Activated naive CD4-positive, alpha-beta T cell treated with anti-CD3 and anti-CD28 coated beads, Interleukin-2, amount 50 U/mL, for 72 hours (primary cell): Measurements from ENCODE around the gene CMC2. TPM values are rescaled to one million over a fixed set of nuclear protein-coding genes. Genes with fewer than 3 reads are reported as not detected.
A peak's percentile ranks its signal among the peaks of the same experiment; 100 is the strongest.

Experiments
- ATAC-seq, 2 donors: fragments of 150-1000 bp; cut with Tn5 transposase; 2 replicates each; pipeline ENCODE4 v1.10.0; 2021; ENCODE audit warnings: mild to moderate bottlenecking in 2 of 2, moderate library complexity in 2 of 2
- DNase-seq, 2 donors: peaks; one replicate each; pipeline ENCODE4 v3.0.0; 2021 to 2022; ENCODE audit warnings: low spot score in 2 of 2
- H3K27ac Mint-ChIP-seq, 2 donors: one replicate each; pipeline ENCODE4 v1.8.0; 2022; ENCODE audit warnings: mild to moderate bottlenecking in 2 of 2, mixed read lengths in 2 of 2
- H3K36me3 Mint-ChIP-seq, 2 donors: one replicate each; pipeline ENCODE4 v1.8.0; 2022; ENCODE audit warnings: mixed read lengths in 2 of 2
- H3K9me3 Mint-ChIP-seq, 2 donors: one replicate each; pipeline ENCODE4 v1.8.0; 2022; ENCODE audit warnings: mixed read lengths in 2 of 2
- total RNA-seq, 2 donors: library from RNA; stranded (reverse); gene quantifications; one replicate each; pipeline ENCODE4 v1.2.3, GENCODE V29; 2022

CMC2 gene
- total RNA-seq, 2 donors from 2014 or later = 107 to 144 TPM

DNA sequence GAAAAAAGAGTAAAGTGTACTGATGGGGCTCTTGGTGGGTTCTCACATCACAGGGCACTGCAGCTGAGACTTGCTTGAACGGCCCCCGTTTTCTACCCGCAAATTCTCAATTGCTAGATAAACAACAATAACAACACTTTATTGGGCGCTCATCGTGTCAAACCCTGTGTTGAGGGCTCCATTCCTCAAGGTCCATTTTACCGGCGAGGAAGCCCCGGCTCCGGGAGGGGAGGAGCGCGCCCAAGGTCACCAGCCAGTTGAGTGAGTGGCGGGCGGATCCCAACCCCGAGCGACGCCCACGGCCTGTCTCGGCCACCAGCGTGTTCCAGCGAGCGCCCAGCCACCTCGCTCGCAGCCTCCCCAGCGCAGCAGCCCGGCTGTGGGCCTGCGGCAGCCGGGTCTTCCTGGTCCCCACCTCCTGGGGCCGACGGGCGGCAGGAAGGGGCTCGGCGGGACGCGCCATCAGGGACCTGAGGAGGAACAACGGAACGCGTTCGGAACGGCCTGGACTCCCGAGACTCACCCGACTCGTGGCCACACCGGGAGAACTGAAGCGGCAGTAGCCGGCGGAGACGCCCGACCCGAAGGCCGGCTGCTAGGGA lies 373 bp downstream of the CMC2 start:
- peaks cover 20 to 61% of the 10 kb centered on the region in 2 donors for H3K36me3 Mint-ChIP-seq

DNA sequence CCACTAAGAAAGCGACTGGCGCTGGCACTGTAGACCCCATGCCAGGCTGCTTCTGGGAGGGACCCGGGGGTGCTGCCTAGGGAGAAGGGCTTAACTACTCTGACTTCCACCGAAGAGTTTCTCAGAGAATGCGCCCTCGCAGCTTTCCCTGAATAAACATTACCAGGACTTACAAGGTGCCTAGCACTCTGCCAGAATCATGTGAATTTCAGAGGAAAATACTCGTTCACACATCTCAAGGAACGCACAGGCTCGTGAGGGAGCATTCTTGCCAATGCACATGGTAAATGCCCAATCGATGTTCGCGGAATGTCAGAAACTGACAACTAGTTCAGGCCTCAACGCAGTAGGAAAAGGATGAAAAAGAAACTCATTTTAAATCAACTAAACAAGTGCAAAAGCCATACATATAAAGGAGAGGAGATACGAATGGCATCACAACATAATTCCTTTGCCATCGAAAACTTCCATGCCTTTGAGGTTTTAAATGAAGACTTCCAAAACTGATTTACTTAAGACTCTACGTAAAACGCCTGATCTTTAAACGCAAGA lies 999 bp downstream of the CMC2 start:
- DNase-seq (no peak), ATAC-seq (no peak)
- H3K9me3 Mint-ChIP-seq = no peaks in the 10 kb centered on the region
- peaks cover 14 to 56% of the 10 kb centered on the region in 2 donors for H3K36me3 Mint-ChIP-seq
- peak overlapping the region; percentile 96 to 99 for H3K27ac Mint-ChIP-seq

More for the DNA sequence above, 373 bp downstream of the CMC2 start:
- peak overlapping the region; percentile 96 to 99 for H3K27ac Mint-ChIP-seq
- ATAC-seq (peak; percentile 43 to 52), DNase-seq (peak in 1 of 2 donors; percentile 77)
- H3K9me3 Mint-ChIP-seq = no peaks in the 10 kb centered on the region

DNA sequence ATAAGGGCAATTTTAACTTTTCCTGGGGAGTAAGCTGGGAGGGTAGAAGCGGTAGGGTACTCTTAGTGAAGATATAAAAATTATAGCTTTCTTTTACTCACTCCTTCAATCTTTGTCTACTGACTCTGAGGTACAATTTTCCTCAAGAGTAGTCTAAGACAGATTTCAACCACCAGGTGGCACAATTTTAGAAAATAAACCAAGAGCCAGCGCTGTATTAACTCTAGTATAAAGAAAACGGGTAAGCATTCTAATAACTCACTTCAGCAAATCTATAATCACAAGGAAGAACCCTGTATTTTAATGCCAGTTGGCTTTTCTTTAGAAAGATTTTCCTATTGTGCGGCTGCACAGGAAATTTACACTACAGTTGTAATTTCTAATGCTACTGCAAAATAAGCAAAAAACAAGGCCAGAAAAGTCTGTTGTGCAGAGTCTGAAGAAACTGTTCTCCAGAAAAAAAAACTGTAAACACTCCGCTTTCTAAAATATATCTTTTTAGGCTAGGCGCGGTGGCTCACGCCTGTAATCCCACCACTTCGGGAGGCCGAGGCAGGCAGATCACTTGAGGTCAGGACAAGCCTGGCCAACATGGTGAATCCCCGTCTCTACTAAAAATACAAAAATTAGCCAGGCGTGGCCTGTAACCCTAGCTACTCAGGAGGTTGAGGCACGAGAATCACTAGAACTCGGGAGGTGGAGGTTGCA lies 1.9 kb downstream of the CMC2 start:
- no peaks in the 10 kb centered on the region for H3K9me3 Mint-ChIP-seq
- DNase-seq (peak in 1 of 2 donors; percentile 50), ATAC-seq (no peak)
- peaks cover 14 to 61% of the 10 kb centered on the region in 2 donors for H3K36me3 Mint-ChIP-seq
- H3K27ac Mint-ChIP-seq = peak overlapping the region; percentile 92 to 93

DNA sequence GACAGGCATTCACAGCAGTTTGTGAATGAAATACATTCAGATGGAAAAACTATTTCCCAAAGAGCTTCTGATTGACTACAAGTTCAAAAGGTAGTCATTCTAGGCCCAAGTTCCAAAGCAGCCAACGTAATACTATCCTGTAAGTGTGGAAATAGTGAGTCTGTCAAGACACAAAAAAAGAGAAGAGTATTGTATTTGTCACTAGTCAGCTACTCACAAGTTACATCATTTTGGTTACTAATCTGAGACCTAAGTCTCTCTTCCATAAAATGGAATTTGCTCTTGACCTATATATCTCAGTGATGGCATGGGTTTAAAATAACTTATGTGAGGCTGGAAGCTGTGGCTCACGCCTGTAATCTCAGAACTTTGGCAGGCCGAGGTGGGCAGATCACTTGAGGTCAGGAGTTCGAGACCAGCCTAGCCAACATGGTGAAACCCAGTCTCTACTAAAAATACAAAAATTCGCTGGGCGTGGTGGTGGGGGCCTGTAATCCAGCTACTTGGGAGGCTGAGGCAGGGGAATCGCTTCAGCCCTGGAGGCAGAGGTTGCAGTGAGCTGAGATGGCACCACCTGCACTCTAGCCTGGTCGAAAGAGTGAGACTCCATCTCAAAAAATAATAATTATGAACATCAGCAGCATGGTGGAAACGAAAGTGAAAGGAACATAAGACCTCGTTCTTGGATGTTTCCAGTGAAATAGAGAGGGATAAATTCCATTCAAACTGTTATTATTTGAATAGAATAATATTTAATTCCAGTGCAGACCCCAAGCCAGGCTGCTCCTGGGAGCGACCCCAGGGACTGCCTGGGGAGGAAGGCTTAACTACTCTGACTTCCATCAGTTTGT lies 2.9 kb downstream of the CMC2 start:
- Mint-ChIP-seq H3K27ac (peak overlapping the region; percentile 92 to 93), H3K9me3 (no peaks in the 10 kb centered on the region), H3K36me3 (peaks cover 14 to 62% of the 10 kb centered on the region in 2 donors)
- DNase-seq (no peak), ATAC-seq (peak; percentile 4 to 23)

DNA sequence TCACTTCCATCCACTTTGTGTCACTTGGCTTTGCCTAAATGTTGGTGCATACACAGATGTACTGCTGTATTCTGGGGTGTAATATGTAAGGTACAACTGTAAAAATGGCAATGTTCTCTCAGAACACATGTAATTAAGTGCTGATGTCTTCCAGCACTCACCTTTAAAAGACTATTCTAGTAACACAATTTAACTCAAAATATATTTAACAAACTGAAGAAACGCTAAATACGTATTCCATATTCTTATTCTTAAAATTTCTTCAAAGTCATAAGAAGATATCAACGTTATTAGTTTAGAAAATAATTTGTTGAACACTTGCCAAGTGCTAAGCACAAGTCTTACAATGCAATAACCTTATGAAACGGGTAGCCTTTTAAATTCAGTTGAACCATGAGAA lies 3.6 kb downstream of the CMC2 start:
- ATAC-seq (no peak), DNase-seq (no peak)
- Mint-ChIP-seq H3K9me3 (no peaks in the 10 kb centered on the region), H3K27ac (peak overlapping the region; percentile 92 to 93), H3K36me3 (peaks cover 14 to 66% of the 10 kb centered on the region in 2 donors)

DNA sequence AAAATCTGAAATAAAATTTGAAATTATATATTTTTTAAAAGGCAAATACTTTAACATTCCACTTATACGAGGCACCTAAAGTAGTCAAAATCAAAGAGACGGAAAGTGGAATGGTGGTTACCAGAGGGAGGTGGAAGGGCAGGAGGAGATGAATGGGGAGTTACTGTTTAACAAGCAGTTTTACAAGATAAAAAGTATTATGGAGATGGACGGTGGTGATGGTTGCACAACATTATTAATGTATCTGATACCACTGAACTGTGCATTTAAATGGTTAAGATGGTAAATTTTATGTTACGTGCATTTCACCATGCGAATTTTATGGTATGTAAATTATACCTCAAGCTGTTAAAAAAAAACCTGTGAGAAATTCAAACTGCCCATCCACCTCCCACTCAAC lies 5.4 kb downstream of the CMC2 start:
- no peaks in the 10 kb centered on the region for H3K9me3 Mint-ChIP-seq
- H3K27ac Mint-ChIP-seq = no peak overlapping the region
- H3K36me3 Mint-ChIP-seq = peaks cover 8 to 60% of the 10 kb centered on the region in 2 donors
- DNase-seq (no peak), ATAC-seq (no peak)

DNA sequence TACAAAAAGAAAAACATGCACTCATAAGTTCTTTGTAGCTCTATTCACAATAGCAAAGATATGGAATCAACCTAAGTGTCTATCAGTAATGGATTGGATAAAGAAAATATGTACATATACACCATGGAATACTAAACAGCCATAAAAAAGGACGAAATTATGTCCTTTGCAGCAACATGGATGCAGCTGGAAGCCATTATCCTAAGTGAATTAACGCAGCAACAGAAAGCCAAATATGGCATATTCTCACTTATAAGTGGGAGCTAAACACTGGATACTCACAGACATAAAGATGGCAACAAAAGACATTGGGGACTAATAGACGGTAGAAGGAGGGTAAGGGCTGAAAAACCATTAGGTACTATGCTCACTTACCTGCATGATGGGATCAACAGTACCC lies 5.8 kb downstream of the CMC2 start:
- Mint-ChIP-seq H3K9me3 (no peaks in the 10 kb centered on the region), H3K36me3 (peaks cover 4 to 56% of the 10 kb centered on the region in 2 donors), H3K27ac (no peak overlapping the region)
- no peak for DNase-seq
- no peak for ATAC-seq

DNA sequence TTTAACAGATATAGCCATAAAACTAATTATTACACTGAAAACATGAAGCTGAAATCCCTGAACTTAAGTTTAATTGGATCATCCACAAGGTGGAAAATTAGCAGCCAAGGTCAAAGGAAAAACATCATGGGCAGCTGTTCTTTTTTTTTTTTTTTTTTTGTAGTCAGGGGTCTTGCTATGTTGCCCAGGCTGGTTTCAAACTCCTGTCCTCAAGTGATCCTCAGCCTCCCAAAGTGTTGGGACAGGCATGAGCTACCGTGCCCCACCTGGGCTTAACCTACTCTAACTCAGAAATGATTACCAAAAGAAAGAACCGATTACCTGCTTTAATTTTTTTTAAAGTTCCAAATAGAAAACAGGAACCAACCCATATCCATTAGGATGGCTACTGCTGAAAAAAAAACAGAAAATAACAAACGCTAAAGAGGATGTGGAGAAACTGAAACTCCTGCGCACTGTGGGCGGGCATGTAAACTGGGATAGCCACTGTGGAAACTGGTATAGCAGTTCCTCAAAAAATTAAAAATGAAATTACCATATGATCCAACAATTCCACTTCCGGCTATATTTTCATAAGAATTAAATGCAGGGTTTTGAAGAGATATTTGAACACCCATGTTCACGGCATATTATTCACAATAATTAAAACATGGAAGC lies 8.6 kb downstream of the CMC2 start:
- Mint-ChIP-seq H3K27ac (peak overlapping the region in 1 of 2 donors; percentile 86), H3K36me3 (peaks cover 0 to 38% of the 10 kb centered on the region in 2 donors), H3K9me3 (no peaks in the 10 kb centered on the region)
- DNase-seq (no peak), ATAC-seq (no peak)

DNA sequence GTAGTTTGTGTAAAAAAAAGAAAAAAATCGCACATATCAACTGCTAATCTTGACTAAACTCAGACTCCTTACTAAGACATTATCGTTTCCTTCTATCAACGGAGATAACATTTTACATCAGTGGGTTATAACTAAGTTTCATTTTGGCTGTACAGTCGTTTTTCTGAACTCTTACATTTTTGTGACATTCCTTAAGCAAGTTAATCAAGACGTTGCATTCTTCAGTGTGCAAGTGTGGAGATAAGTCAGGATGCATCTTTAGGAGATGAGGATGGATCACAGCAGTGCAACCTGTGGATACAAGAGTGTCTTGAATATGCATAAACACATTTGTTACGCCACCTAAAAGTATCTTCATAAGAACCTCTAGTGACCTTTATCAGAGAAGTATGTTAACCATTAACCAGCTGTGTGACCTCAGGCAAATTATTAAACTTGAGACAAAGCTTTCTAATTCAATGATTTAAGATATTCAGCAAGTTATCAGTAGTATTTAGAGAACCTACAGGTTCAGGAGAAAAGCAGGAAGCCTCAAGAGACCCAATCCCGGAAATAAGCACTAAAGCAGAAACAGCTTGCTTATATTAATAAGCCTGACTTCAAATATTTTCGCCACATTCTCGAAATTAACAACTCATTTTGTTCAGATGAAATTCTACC lies 9.4 kb downstream of the CMC2 start:
- Mint-ChIP-seq H3K27ac (peak overlapping the region; percentile 81 to 86), H3K36me3 (peaks cover 5 to 32% of the 10 kb centered on the region in 2 donors), H3K9me3 (no peaks in the 10 kb centered on the region)
- ATAC-seq (peak; percentile 54 to 67), DNase-seq (no peak)

DNA sequence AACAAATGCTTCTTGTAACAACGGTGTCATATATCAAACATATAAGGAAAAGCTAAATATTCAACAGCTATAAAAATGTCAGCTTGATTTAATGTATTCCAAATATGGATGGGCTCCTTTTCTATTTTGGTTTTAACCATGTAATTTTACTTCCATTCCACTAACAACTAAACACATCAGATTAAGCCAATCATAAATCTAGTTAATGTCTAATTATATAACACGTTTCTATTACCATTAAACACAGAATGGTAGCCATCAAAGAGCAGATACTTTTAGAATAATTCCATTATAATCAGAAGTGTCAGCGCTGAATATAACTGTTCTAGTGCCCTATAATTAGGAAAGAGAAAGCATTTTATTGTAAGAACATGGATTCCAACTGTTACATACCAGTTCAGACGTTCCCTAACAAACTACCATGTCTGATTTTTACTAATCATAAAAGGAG lies 10.0 kb downstream of the CMC2 start:
- Mint-ChIP-seq H3K27ac (peak overlapping the region; percentile 81 to 86), H3K9me3 (no peaks in the 10 kb centered on the region), H3K36me3 (peaks cover 6 to 26% of the 10 kb centered on the region in 2 donors)
- ATAC-seq = peak in 1 of 2 donors; percentile 46
- DNase-seq = no peak

DNA sequence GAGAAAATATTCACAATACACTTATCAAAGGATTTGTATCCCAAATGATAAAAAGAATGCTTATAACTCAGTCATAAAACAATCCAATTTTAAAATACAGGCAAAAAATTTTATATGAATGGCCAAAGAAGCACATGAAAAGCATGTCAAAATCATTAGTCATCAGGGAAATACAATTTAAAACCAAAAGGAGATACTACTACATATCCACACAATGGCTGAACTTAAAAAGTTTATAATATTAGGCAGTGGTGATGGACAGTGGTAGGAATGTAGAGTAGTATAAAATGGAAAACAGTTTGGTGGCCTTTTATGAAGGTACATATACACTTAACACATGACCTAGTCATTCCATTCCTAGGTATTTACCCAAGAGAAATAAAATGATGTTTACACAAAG lies 12.2 kb downstream of the CMC2 start:
- DNase-seq = no peak
- H3K27ac Mint-ChIP-seq = no peak overlapping the region
- H3K9me3 Mint-ChIP-seq = no peaks in the 10 kb centered on the region
- H3K36me3 Mint-ChIP-seq = peaks cover 13% of the 10 kb centered on the region in 2 donors
- no peak for ATAC-seq

DNA sequence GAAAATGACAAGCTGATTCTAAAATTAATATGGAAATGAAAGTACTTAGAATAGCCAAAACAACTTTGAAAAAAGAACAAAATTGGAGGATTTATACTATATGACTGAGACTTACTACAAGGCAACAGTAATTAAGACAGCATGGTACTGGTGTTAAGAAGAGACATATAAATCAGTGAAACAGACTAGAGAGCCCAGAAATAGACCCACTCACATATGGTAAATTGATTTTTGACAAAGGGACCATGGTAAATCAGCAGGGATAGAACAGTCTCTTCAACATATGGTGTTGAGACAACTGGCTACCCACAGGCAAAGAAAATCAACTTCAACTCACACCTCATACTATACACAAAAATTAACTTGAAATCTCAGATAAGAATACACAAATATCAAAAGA lies 12.9 kb downstream of the CMC2 start:
- ATAC-seq = no peak
- H3K36me3 Mint-ChIP-seq = peaks cover 7 to 13% of the 10 kb centered on the region in 2 donors

DNA sequence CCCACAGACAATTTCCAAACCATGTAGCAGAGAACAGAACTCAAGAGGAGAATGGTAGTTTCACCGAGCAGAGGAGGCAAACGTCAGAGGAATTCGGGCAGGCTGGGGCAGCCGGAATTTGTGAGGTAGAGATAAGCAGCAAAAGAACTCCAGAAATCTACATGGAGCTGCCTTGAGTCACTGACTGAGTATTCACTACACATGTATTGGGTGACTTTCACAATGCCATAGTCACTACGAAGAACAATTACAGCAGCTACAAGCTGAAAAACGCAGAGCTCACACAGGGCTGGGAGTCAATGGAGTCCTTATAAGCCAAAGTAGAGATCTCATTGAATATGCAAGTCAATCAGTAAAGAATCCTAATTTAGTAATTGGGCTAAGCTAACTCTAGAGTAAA lies 13.4 kb downstream of the CMC2 start:
- DNase-seq (no peak), ATAC-seq (no peak)
- H3K27ac Mint-ChIP-seq = no peak overlapping the region
- no peaks in the 10 kb centered on the region for H3K9me3 Mint-ChIP-seq
- H3K36me3 Mint-ChIP-seq = peaks cover 1 to 13% of the 10 kb centered on the region in 2 donors

More for the DNA sequence above, 12.9 kb downstream of the CMC2 start:
- DNase-seq = no peak
- Mint-ChIP-seq H3K9me3 (no peaks in the 10 kb centered on the region), H3K27ac (no peak overlapping the region)

DNA sequence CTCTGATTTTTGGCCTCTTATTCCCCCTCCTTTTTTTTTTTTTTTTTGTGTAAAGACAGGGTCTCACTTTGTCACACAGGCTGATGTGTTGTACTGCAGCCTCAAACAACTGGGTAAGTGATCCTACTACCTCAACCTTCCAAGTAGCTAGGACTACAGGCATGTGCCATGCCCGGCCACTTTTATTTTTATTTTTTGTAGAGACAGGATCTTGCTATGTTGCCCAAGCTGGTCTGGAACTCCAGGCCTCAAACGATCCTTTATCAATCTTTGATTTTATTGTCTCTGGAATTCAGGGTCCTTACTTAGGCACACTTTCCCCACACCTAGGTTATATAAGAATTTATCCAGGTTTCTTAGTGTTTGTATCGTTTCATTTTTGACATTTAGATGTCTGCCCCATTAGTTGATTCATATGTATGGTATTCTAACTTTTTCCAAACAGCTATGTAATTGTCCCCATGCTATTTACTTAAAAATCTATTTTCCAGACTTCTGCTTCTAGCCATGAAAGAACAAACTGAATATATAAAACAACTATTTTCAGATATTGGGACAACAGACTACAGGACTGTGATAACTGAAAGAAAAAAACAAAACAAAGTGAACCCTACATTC lies 13.9 kb downstream of the CMC2 start:
- Mint-ChIP-seq H3K36me3 (peaks cover 0 to 13% of the 10 kb centered on the region in 2 donors), H3K27ac (no peak overlapping the region), H3K9me3 (no peaks in the 10 kb centered on the region)
- ATAC-seq (no peak), DNase-seq (no peak)

DNA sequence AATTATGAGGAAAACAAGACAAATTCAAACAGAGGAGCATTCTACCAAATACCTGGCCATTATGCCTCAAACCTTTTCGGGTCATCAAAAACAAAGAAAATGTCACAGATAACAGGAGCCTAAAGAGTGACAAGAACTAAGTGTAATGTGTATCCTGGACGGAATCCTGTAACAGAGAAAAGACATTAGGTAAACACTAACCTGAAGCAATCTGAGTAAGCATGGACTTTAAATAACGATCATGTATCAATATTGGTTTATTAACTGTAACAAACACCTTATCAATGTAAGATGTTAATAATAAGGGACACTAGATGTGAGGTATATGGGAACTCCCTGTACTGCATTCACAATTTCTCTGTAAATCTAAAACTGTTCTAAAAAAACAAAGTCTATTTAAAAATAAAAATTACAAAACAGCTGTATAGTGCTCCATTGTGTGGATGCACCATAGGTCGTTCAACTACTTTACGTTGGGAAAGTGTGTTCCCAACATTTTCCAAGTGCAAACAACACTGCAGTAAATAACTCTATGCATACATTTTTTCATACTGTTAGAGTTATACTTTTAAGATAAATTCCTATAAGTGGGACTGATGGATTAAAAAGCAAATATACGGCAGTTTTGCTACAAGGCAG lies 14.8 kb downstream of the CMC2 start:
- Mint-ChIP-seq H3K9me3 (no peaks in the 10 kb centered on the region), H3K36me3 (peaks cover 0 to 13% of the 10 kb centered on the region in 2 donors), H3K27ac (no peak overlapping the region)
- ATAC-seq = no peak
- DNase-seq = no peak
